ENCODE results near the gene PTPRG. TPM values are rescaled to one million over a fixed set of nuclear protein-coding genes. Genes with fewer than 3 reads are reported as not detected.

PTPRG gene
- total RNA-seq, 3 donors from 2014 or later (not counting 1 experiment from before 2014, with no cell fraction given) = 1.0 to 2.9 (median 2.5) TPM

DNA sequence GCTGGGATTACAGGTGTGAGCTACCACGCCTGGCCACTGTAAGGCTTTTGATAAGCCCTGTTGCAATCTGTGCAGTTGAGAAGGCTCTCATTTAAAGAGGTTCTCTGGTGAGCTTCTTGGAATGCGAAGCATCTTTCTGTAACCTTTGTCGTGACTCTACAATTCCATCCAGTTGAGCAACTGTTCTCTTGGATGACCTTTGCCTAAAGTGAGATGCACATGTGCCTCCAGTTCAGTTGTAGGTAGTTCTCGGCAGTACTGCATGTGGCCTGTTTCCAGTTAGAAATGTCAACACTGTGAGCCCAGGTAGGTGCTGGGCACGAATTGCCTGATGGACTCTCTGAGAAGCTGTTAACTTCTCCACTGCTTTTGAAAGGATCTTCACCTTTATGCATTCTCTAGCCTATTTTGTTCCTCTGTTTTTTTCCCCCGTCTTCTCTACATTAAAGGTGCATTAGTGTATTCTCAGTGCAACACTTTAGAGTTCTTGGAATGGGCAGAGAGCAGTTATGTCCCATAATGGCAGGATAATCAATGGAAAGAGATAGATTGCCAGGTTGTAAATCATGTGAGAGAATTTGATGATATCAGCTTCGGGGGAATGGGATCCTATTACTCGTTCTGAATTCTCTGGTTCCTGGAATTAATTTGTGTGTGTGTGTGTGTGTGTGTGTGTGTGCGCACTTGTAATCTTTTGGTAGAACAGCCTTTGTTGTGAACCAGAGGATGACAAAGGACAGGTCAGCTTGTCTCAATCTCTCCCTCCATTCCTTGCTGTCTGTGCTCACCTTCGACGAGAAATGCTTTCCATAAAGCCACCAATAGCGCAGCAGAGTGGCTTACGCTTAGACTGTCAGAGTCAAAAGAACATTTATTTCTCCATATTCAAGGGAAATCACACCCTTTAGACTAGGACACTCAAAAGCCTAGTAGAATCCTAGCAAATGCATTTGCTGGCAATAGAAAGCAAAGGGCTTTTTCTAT, 51.1 kb downstream of the PTPRG start:
- TF ChIP-seq, protein P1, sequence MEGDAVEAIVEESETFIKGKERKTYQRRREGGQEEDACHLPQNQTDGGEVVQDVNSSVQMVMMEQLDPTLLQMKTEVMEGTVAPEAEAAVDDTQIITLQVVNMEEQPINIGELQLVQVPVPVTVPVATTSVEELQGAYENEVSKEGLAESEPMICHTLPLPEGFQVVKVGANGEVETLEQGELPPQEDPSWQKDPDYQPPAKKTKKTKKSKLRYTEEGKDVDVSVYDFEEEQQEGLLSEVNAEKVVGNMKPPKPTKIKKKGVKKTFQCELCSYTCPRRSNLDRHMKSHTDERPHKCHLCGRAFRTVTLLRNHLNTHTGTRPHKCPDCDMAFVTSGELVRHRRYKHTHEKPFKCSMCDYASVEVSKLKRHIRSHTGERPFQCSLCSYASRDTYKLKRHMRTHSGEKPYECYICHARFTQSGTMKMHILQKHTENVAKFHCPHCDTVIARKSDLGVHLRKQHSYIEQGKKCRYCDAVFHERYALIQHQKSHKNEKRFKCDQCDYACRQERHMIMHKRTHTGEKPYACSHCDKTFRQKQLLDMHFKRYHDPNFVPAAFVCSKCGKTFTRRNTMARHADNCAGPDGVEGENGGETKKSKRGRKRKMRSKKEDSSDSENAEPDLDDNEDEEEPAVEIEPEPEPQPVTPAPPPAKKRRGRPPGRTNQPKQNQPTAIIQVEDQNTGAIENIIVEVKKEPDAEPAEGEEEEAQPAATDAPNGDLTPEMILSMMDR (IDR thresholded peaks at IDR 0.05) = no peak
- no peaks in the 10 kb centered on the region for H3K9me3 ChIP-seq (ENCODE audit: control insufficient read depth, insufficient read depth, low read length)
- no peaks in the 10 kb centered on the region for H3K27me3 ChIP-seq (ENCODE audit: control insufficient read depth, insufficient read depth, low read length)
- H3K36me3 Mint-ChIP-seq = no peaks in the 10 kb centered on the region
- DNase-seq (no peak), ATAC-seq (no peak)
- intact Hi-C loops (cut with micrococcal nuclease) = no loop called here
- no peaks in the 10 kb centered on the region for H3K4me1 Mint-ChIP-seq
- H3K27me3 Mint-ChIP-seq (ENCODE audit: low read depth in 2 of 2) = no peaks in the 10 kb centered on the region
- 84% methylated on average over 11 of the region's 13 CpGs for WGBS (ENCODE audit: insufficient coverage)
- H3K27ac Mint-ChIP-seq = no peak overlapping the region
- no peaks in the 10 kb centered on the region for H3K4me1 ChIP-seq (ENCODE audit: control insufficient read depth, insufficient read depth, low read length)
- no peaks in the 10 kb centered on the region for H3K36me3 ChIP-seq (ENCODE audit: control insufficient read depth, insufficient read depth, low read length)
- H3K9me3 Mint-ChIP-seq = peaks cover 2 to 5% of the 10 kb centered on the region in 2 donors
- no peak overlapping the region for H3K4me3 Mint-ChIP-seq
- H3K4me3 ChIP-seq (ENCODE audit: low read length) = no peak overlapping the region
- H3K27ac ChIP-seq (ENCODE audit: low read length) = no peak overlapping the region

DNA sequence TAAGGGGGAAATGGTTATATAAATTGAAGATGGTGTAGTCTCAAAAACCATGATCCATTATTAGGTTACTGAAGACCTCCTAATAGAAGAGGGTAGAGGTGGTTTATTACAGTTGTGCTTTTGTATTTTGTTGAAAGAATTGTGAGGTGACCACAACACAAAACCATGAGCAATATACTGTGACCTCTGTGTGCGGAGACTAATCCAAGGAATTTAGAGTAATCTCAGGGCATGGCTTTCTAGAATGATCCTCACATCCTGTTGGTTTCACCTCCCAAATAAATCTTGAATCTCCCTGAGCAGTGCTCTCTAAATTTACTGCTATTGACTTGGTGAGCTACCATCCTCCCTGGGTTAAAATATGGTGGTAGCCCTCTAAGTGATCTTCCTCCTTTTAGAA, 52.3 kb downstream of the PTPRG start:
- no peaks in the 10 kb centered on the region for H3K9me3 ChIP-seq (ENCODE audit: control insufficient read depth, insufficient read depth, low read length)
- no peaks in the 10 kb centered on the region for H3K27me3 Mint-ChIP-seq (ENCODE audit: low read depth in 2 of 2)
- WGBS (ENCODE audit: insufficient coverage) = 94% methylated on average over 1 of the region's 1 CpG
- H3K4me3 Mint-ChIP-seq = no peak overlapping the region
- no peaks in the 10 kb centered on the region for H3K4me1 ChIP-seq (ENCODE audit: control insufficient read depth, insufficient read depth, low read length)
- TF ChIP-seq, protein P1 (IDR thresholded peaks at IDR 0.05) = no peak
- H3K9me3 Mint-ChIP-seq = peaks cover 2 to 5% of the 10 kb centered on the region in 2 donors
- H3K4me1 Mint-ChIP-seq = no peaks in the 10 kb centered on the region
- intact Hi-C loops (cut with micrococcal nuclease) = no loop called here
- H3K36me3 Mint-ChIP-seq = no peaks in the 10 kb centered on the region
- ATAC-seq (no peak), DNase-seq (no peak)
- no peaks in the 10 kb centered on the region for H3K27me3 ChIP-seq (ENCODE audit: control insufficient read depth, insufficient read depth, low read length)
- H3K27ac ChIP-seq (ENCODE audit: low read length) = no peak overlapping the region
- H3K27ac Mint-ChIP-seq = no peak overlapping the region
- H3K4me3 ChIP-seq (ENCODE audit: low read length) = no peak overlapping the region
- H3K36me3 ChIP-seq (ENCODE audit: control insufficient read depth, insufficient read depth, low read length) = no peaks in the 10 kb centered on the region

DNA sequence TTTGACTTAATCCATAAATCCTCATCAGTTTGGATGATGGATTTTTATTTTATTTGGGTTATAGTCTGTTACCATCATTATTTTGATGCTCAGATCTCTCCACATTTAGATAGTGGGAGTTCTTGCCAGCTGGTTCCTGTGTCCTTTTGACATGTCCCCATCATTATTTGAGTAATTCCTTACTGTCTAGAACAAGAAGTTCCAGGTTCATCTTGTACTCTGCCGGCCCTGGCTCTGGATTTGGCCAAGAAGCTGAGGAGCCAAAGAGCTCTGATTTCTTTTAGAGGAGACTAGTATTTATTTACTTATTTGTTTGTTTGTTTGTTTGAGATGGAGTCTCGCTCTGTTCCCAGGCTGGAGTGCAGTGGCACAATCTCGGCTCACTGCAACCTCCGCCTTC, 54.3 kb downstream of the PTPRG start:
- H3K4me1 ChIP-seq (ENCODE audit: control insufficient read depth, insufficient read depth, low read length) = no peaks in the 10 kb centered on the region

More for the DNA sequence above, 54.3 kb downstream of the PTPRG start:
- Mint-ChIP-seq H3K27me3 (ENCODE audit: low read depth in 2 of 2) (no peaks in the 10 kb centered on the region), H3K4me1 (no peaks in the 10 kb centered on the region), H3K4me3 (no peak overlapping the region), H3K27ac (no peak overlapping the region), H3K9me3 (peaks cover 1 to 5% of the 10 kb centered on the region in 2 donors), H3K36me3 (no peaks in the 10 kb centered on the region)
- WGBS (ENCODE audit: insufficient coverage) = 97% methylated on average over 4 of the region's 4 CpGs
- TF ChIP-seq, protein P1 (IDR thresholded peaks at IDR 0.05) = no peak
- Histone ChIP-seq H3K36me3 (ENCODE audit: control insufficient read depth, insufficient read depth, low read length) (no peaks in the 10 kb centered on the region), H3K27ac (ENCODE audit: low read length) (no peak overlapping the region), H3K4me3 (ENCODE audit: low read length) (no peak overlapping the region), H3K9me3 (ENCODE audit: control insufficient read depth, insufficient read depth, low read length) (no peaks in the 10 kb centered on the region), H3K27me3 (ENCODE audit: control insufficient read depth, insufficient read depth, low read length) (no peaks in the 10 kb centered on the region)
- intact Hi-C loops (cut with micrococcal nuclease) = no loop called here
- ATAC-seq = no peak
- DNase-seq = no peak

All from natural killer cell (primary cell).